HepG2 (cell line): ENCODE data around the gene SERPINA9. TPM values are rescaled to one million over a fixed set of nuclear protein-coding genes. Genes with fewer than 3 reads are reported as not detected.

Source experiments
- BRF2 ChIP-seq: sonication (generic); formaldehyde crosslinking; IDR thresholded peaks from 2 replicates; pipeline ENCODE4 v1.8.1; 2022; ENCODE audit warnings: mild to moderate bottlenecking, missing genetic modification reagents
- E2F1 ChIP-seq: sonication (generic); formaldehyde crosslinking; IDR thresholded peaks from 2 replicates; pipeline ENCODE4 v1.5.0; 2020; ENCODE audit warnings: missing genetic modification reagents
- ELF3 ChIP-seq: IDR thresholded peaks from 2 replicates; pipeline ENCODE4 v1.6.1; 2016; ENCODE audit warnings: missing genetic modification reagents, missing compliant biosample characterization
- HNRNPUL1 ChIP-seq: fragments of 200-400 bp; formaldehyde crosslinking; IDR thresholded peaks from 2 replicates; pipeline ENCODE4 v1.6.1; 2017; ENCODE audit warnings: low read depth, mild to moderate bottlenecking, low read length, moderate library complexity
- KIAA2018 ChIP-seq: sonication (generic); formaldehyde crosslinking; IDR thresholded peaks from 2 replicates; pipeline ENCODE4 v1.5.0; 2020; ENCODE audit warnings: mild to moderate bottlenecking, missing genetic modification reagents, borderline replicate concordance
- PCBP2 ChIP-seq: fragments of 200-400 bp; formaldehyde crosslinking; optimal IDR thresholded peaks from 2 replicates; pipeline ENCODE3; 2018; ENCODE audit warnings: low read length, low read depth; ENCODE audit not compliant: poor library complexity, severe bottlenecking
- PHB2 ChIP-seq: fragments of 450-650 bp; IDR thresholded peaks from 2 replicates; pipeline ENCODE4 v1.6.1; 2018; ENCODE audit not compliant: partially characterized antibody
- PHF5A ChIP-seq: IDR thresholded peaks from one replicate; pipeline ENCODE4 v1.6.1; 2018; ENCODE audit warnings: low read depth, missing genetic modification reagents; ENCODE audit not compliant: unreplicated experiment
- RNF2 ChIP-seq: fragments of 450-650 bp; conservative IDR thresholded peaks from 2 replicates; pipeline ENCODE4 v1.6.1; 2016; ENCODE audit warnings: low read depth
- TAF15 ChIP-seq: fragments of 200-400 bp; formaldehyde crosslinking; IDR thresholded peaks from one replicate; pipeline ENCODE4 v1.6.1; 2018; ENCODE audit warnings: mild to moderate bottlenecking, low read depth, low read length; ENCODE audit not compliant: poor library complexity, severe bottlenecking
- ZNF160 ChIP-seq: sonication (generic); formaldehyde crosslinking; IDR thresholded peaks from 2 replicates; pipeline ENCODE4 v1.8.0; 2022; ENCODE audit warnings: mild to moderate bottlenecking, inconsistent platforms, missing genetic modification reagents
- ZNF276 ChIP-seq: sonication (generic); formaldehyde crosslinking; IDR thresholded peaks from 2 replicates; pipeline ENCODE4 v1.4.0; 2020; ENCODE audit warnings: mild to moderate bottlenecking, low read depth, missing genetic modification reagents
- ZNF547 ChIP-seq: sonication (generic); formaldehyde crosslinking; IDR thresholded peaks from 2 replicates; pipeline ENCODE4 v1.5.1; 2020; ENCODE audit warnings: mild to moderate bottlenecking, missing genetic modification reagents
- ZNF570 ChIP-seq: sonication (generic); formaldehyde crosslinking; IDR thresholded peaks from 2 replicates; pipeline ENCODE4 v1.4.0; 2020; ENCODE audit warnings: mild to moderate bottlenecking, missing genetic modification reagents, borderline replicate concordance
- ZNF670 ChIP-seq: sonication (generic); formaldehyde crosslinking; IDR thresholded peaks from 2 replicates; pipeline ENCODE4 v1.8.0; 2022; ENCODE audit warnings: mild to moderate bottlenecking, missing genetic modification reagents, borderline replicate concordance
- ZNF816 ChIP-seq: sonication (generic); formaldehyde crosslinking; IDR thresholded peaks from 2 replicates; pipeline ENCODE4 v1.8.0; 2022; ENCODE audit warnings: missing genetic modification reagents, mild to moderate bottlenecking, borderline replicate concordance
- polyA plus RNA-seq, 8 experiments: library from polyadenylated mRNA; depleted of rRNA in 3 of 8; stranded (reverse) in 7 of 8; unstranded in 1 of 8; fragments of >200 nt; fragmentation: Illumina TruSeq in 4 of 8; extraction: Trizol in 4 of 8; gene quantifications; 2 replicates each; pipeline versions ENCODE4 v1.2.1 to v1.2.3, GENCODE V29; 2011 to 2016; ENCODE audit warnings: low read depth in 4 of 8, missing spikeins in 1 of 8, mixed read lengths in 1 of 8; ENCODE audit not compliant: insufficient read depth in 1 of 8
- total RNA-seq, 5 experiments: library from RNA; depleted of rRNA; stranded (reverse); fragments of >200 nt; fragmentation: Illumina TruSeq; extraction: Trizol; gene quantifications; 2 replicates each; pipeline ENCODE4 v1.2.3, GENCODE V29; 2016; ENCODE audit warnings: low read depth in 1 of 5

Gene SERPINA9
- total and polyA plus RNA-seq, 2 of the 13 experiments (the other 11 are each of a cell fraction or from before 2014, with no cell fraction given) = 0.21 TPM; not detected in 1

- 0 out of 2 replicates have a peak, but pooled peaks have one; percentile 34 for TF ChIP-seq BRF2
- TF ChIP-seq ZNF670 (CRISPR knock-in tag) = peak; percentile 27; the same call in 1 of the 2 replicates
- TF ChIP-seq ZNF816 (CRISPR knock-in tag) = no peak
- no peak for TF ChIP-seq ZNF570 (CRISPR knock-in tag)
- TF ChIP-seq E2F1 (CRISPR knock-in tag) = no peak
- TF ChIP-seq ELF3 (CRISPR knock-in tag) = peak; percentile 32; the same call in 1 of the 2 replicates
- TF ChIP-seq ZNF276 (CRISPR knock-in tag) = no peak
- no peak for TF ChIP-seq RNF2
- no peak for TF ChIP-seq ZNF547 (CRISPR knock-in tag)
- no peak for TF ChIP-seq PCBP2
- no peak for TF ChIP-seq KIAA2018 (CRISPR knock-in tag)
- no peak for TF ChIP-seq PHB2
- no peak for TF ChIP-seq HNRNPUL1
- TF ChIP-seq TAF15 = no peak
- no peak for TF ChIP-seq PHF5A (CRISPR knock-in tag)
- peak; percentile 52; the same call in 1 of the 2 replicates for TF ChIP-seq ZNF160 (CRISPR knock-in tag)
These were observed 10.2 kb upstream of the SERPINA9 start (continued) for GRCh38 chr14:94485944-94486841.
